Activated gamma-delta T cell (primary cell): ENCODE data around the gene LDLRAD2.
"Not testable (repeated sequence)": the region's sequence is repeated elsewhere in the genome, so short reads cannot be mapped to it uniquely, and the experiment has no call there.

ENCODE experiments used
- DNase-seq: peaks from one replicate; lab custom pipeline; 2025; lab: John Stamatoyannopoulos, UW
- total RNA-seq, 2 donors: gene quantifications; one replicate each; lab custom pipeline; 2026; lab: John Stamatoyannopoulos, UW

The LDLRAD2 gene
- total RNA-seq: 0.20 to 0.35 reads per million in 2 donors

GRCh38 chr1:21811875-21812305, at the start of gene LDLRAD2:
Gene LDLRAD2, plus strand, starts transcription at chr1:21812265. Its CDS starts 187 bp downstream, at chr1:21812452.
- no peak for DNase-seq

DNA sequence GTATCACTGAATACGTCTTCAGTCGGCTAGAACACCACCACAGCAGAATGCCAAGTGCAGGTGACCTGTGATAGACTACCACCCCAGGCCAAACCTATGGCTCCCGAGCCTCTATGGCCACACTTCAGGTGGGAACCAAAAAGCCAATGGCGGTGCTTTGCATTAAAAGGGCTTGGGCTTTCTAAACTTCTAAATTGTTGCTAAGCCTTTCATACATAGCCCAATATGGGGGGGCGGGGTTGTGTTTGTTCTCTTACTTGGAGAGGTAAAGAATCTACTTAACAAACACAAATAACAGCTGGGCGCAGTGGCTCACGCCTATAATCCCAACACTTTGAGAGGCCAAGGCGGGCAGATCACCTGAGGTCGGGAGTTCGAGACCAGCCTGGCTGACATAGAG, 48.8 kb upstream of the LDLRAD2 start:
- DNase-seq: no peak

GRCh38 chr1:21763694-21764419, 48.2 kb upstream of the LDLRAD2 start:
- no peak for DNase-seq

GRCh38 chr1:21764615-21765423, 47.2 kb upstream of the LDLRAD2 start:
- no peak for DNase-seq

- no peak for DNase-seq
These were observed 45.9 kb upstream of the LDLRAD2 start for GRCh38 chr1:21766210-21766609.

- not testable (repeated sequence) for DNase-seq
These were observed 45.0 kb upstream of the LDLRAD2 start for GRCh38 chr1:21767106-21767505.

GRCh38 chr1:21770201-21770600, 41.9 kb upstream of the LDLRAD2 start:
- DNase-seq: no peak

GRCh38 chr1:21770602-21771001, 41.5 kb upstream of the LDLRAD2 start:
- DNase-seq: not testable (repeated sequence)

GRCh38 chr1:21771672-21772071, 40.4 kb upstream of the LDLRAD2 start:
- not testable (repeated sequence) for DNase-seq

DNA sequence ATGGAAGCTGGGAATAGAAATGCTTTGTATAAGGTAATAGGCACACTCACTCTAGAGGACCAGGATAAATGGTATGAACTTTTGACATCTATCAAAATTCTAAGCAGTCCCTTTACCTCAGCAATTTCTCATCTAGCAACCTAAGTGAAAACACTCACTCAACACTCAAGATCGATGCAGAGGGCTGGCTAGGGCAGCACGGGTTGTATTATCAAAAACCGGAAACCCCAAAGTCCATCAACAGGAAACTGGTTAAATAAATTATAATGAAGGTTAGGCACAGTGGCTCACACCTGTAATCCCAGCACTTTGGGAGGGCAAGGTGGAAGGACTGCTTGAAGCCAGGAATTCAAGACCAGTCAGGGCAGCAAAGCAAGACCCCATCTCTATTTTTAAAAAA, 38.5 kb upstream of the LDLRAD2 start:
- no peak for DNase-seq

DNA sequence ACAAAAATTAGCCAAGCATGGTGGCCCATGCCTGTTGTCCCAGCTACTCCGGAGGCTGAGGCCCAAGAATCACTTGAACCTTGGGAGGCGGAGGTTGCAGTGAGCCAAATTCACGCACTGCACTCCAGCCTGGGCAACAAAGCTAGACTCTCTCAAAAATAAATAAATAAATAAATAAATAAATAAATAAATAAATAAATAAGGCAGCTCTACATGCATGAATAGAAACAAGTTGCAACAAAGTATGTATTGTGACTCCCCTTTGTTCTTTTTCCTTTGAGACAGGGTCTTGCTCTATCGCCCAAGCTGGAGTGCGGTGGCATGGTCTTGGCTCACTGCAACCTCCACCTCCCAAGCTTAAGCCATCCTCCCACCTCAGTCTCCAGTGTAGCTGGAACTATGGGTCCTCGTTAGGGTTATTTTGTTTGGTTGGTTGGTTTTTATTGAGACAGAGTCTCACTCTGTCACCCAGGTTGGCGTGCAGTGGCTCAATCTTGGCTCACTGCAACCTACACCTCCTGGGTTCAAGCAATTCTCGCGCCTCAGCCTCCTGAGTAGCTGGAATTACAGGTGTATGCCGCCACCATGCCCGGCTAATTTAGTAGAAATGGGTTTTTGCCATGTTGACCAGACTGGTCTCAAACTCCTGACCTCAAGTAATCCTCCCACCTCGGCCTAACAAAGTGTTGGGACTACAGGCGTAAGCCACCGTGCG, 37.1 kb upstream of the LDLRAD2 start:
- no peak for DNase-seq

GRCh38 chr1:21775550-21775914, 36.5 kb upstream of the LDLRAD2 start:
- DNase-seq: no peak

GRCh38 chr1:21775985-21776562, 36.0 kb upstream of the LDLRAD2 start:
- DNase-seq: no peak

GRCh38 chr1:21776925-21777324, 35.1 kb upstream of the LDLRAD2 start:
- DNase-seq: not testable (repeated sequence)

DNA sequence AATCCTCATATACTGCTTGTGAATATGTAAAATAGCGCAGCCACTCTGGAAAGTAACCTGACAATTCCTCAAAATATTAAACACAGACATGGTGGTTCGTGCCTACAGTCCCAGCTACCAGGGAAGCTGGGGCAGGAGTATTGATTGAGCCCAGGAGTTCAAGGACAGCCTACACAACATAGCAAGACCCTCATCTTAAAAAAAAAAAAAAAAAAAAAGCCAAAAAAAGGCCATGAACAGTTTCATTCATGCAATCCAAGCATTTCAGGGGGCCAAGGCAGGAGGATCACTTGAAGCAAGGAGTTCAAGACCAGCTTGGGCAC, 33.7 kb upstream of the LDLRAD2 start:
- DNase-seq: no peak

GRCh38 chr1:21779613-21780521, 32.2 kb upstream of the LDLRAD2 start:
- no peak for DNase-seq

DNA sequence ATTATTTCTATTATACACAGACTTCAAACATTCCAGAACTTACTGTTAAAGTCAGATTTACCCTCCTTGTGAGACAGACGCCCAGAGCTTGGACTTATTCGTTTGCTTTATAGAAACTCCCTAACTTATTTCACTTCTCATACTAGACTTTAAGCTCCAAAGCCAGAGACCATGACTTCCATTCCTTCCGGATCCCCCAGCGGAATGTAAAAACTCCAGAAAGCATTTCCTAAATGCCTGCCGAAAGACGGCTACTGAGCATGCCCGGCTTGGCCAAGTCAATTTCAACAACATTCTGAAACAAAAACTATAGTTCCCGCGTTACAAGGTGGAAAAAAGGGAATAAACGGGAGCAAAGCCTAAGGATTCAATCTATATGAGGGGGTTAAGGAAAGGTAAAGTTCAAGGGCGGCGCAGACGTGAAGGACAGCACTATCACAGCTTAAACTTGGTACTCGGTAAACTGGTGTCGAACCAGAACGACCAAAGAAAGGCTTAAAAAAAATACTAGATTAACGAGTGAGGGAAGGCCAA, 30.2 kb upstream of the LDLRAD2 start:
- DNase-seq: no peak

- DNase-seq: peak; percentile 52
These were observed 29.7 kb upstream of the LDLRAD2 start for GRCh38 chr1:21782349-21782867.

- DNase-seq: peak; percentile 97
These were observed 29.0 kb upstream of the LDLRAD2 start, which contains the start of gene USP48 for GRCh38 chr1:21782868-21783678. Gene USP48, minus strand, starts transcription at chr1:21783149. Its CDS starts 192 bp downstream, at chr1:21782957.
